Measurements from ENCODE around the gene TBC1D17. TPM values are rescaled to one million over a fixed set of nuclear protein-coding genes. Genes with fewer than 3 reads are reported as not detected.

The TBC1D17 gene
- total and polyA plus RNA-seq, 2 of the 13 experiments (the other 11 are each of a cell fraction or from before 2014, with no cell fraction given) = 9.7 to 16.9 TPM

DNA sequence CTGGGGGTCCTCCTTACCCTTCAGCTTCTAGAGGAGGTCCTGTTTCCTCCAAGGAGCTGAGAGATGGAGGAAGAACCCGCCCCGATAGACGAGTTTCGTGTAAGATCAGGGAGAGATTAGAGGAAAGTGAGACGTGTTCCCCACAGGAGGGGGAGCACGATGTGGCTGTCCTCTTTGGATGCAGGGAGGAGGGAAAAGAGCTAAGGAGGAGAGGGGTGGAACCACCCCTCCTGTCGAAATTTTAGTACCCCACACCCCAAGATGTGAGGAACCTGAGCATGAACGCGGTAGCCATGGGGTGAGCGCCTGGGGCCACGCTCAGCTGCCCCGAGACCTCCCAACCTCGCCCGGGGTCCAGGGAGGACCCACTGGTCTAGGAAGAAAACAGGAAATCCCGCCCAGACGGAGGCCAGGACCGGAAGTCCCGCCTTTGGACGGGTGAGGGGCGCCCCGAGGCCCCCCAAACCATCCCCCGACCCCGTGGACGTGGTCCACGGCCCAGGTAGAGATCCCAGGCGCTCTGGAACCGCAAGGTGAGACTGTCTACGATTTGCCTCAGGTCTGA lies 1.6 kb upstream of the TBC1D17 start (continued):
- TF ChIP-seq, protein P1, sequence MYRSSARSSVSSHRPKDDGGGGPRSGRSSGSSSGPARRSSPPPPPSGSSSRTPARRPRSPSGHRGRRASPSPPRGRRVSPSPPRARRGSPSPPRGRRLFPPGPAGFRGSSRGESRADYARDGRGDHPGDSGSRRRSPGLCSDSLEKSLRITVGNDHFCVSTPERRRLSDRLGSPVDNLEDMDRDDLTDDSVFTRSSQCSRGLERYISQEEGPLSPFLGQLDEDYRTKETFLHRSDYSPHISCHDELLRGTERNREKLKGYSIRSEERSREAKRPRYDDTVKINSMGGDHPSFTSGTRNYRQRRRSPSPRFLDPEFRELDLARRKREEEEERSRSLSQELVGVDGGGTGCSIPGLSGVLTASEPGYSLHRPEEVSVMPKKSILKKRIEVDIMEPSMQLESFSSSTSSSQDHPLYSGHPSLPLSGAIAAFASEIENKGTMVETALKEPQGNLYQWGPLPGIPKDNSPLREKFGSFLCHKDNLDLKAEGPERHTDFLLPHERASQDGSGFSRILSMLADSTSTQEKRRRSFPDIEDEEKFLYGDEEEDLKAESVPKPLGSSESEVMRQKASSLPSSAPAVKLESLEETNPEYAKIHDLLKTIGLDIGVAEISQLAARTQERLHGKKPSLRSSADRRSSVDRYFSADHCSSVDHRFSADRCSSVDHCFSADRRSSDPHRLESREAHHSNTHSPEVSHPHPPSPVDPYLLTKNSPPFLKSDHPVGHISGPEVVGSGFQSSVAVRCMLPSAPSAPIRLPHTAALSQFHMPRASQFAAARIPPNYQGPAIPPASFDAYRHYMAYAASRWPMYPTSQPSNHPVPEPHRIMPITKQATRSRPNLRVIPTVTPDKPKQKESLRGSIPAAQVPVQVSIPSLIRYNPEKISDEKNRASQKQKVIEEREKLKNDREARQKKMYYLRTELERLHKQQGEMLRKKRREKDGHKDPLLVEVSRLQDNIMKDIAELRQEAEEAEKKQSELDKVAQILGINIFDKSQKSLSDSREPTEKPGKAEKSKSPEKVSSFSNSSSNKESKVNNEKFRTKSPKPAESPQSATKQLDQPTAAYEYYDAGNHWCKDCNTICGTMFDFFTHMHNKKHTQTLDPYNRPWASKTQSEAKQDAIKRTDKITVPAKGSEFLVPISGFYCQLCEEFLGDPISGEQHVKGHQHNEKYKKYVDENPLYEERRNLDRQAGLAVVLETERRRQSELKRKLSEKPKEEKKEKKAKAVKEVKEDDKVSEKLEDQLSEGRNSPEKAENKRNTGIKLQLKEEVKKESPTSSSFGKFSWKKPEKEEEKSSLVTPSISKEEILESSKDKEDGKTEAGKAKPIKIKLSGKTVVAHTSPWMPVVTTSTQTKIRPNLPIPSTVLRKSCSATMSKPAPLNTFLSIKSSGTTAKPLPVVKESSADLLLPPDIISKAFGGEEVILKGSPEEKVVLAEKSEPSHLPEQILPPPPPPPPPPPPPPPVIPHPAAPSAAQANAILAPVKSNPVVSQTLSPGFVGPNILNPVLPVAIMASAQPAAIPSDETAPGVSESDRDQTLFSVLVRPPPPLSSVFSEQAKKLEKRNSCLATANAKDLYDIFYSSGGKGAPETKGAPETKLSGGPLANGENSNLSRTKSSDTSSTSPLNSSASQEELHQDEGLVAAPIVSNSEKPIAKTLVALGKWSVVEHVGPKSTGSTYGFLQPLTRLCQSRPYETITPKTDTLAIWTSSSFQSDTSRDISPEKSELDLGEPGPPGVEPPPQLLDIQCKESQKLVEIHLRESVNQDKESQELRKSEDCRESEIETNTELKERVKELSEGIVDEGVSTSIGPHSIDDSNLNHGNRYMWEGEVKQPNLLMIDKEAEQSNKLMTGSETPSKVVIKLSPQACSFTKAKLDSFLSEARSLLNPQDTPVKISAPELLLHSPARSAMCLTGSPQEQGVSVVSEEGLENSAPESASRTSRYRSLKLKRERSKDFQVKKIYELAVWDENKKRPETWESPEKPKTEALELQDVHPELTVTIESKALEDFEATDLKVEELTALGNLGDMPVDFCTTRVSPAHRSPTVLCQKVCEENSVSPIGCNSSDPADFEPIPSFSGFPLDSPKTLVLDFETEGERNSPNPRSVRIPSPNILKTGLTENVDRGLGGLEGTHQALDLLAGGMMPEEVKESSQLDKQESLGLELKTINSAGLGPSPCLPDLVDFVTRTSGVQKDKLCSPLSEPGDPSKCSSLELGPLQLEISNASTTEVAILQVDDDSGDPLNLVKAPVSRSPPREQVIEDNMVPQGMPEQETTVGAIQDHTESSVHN (CRISPR knock-in tag; IDR thresholded peaks at IDR 0.05) = 0 out of 2 replicates have a peak, but pooled peaks have one; percentile 30
- no peak for TF ChIP-seq ZNF850 (CRISPR knock-in tag; conservative IDR thresholded peaks at IDR 0.05)
- TF ChIP-seq, protein P2, sequence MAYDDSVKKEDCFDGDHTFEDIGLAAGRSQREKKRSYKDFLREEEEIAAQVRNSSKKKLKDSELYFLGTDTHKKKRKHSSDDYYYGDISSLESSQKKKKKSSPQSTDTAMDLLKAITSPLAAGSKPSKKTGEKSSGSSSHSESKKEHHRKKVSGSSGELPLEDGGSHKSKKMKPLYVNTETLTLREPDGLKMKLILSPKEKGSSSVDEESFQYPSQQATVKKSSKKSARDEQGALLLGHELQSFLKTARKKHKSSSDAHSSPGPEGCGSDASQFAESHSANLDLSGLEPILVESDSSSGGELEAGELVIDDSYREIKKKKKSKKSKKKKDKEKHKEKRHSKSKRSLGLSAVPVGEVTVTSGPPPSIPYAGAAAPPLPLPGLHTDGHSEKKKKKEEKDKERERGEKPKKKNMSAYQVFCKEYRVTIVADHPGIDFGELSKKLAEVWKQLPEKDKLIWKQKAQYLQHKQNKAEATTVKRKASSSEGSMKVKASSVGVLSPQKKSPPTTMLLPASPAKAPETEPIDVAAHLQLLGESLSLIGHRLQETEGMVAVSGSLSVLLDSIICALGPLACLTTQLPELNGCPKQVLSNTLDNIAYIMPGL (CRISPR knock-in tag; IDR thresholded peaks at IDR 0.05; ENCODE audit: borderline replicate concordance in 1 of 2, low read depth in 1 of 2) = 0 out of 4 replicates have a peak, but pooled peaks of 1 of the 2 experiments have one; percentile 8
- 0 out of 2 replicates have a peak, but pooled peaks have one; percentile 22 for TF ChIP-seq ZNF766 (CRISPR knock-in tag; IDR thresholded peaks at IDR 0.05; ENCODE audit: borderline replicate concordance)
- TF ChIP-seq GTF2F1 (IDR thresholded peaks at IDR 0.05; ENCODE audit: low read length) = no peak
- TF ChIP-seq U2AF2 (IDR thresholded peaks at IDR 0.05; ENCODE audit: low read depth, low read length) = no peak
- no peak for TF ChIP-seq ZNF768 (CRISPR knock-in tag; IDR thresholded peaks at IDR 0.05)
- no peak for TF ChIP-seq ZMYM2 (CRISPR knock-in tag; IDR thresholded peaks at IDR 0.05)
- TF ChIP-seq ZNF326 (CRISPR knock-in tag; IDR thresholded peaks at IDR 0.05; ENCODE audit: borderline replicate concordance) = no peak
- TF ChIP-seq GABPB1 (CRISPR knock-in tag; IDR thresholded peaks at IDR 0.05) = peak; percentile 92; the same call in 1 of the 2 replicates
- TF ChIP-seq ZNF652 (CRISPR knock-in tag; IDR thresholded peaks at IDR 0.05; ENCODE audit: borderline replicate concordance, low read depth) = no peak
- TF ChIP-seq PHF5A (CRISPR knock-in tag; IDR thresholded peaks at IDR 0.05; ENCODE audit: low read depth, unreplicated experiment) = no peak
- TF ChIP-seq DNMT1 (CRISPR knock-in tag; IDR thresholded peaks at IDR 0.05) = no peak
- TF ChIP-seq EZH2 (conservative IDR thresholded peaks at IDR 0.05; ENCODE audit: low read depth, low read length) = no peak
- TF ChIP-seq YEATS2 (CRISPR knock-in tag; IDR thresholded peaks at IDR 0.05; ENCODE audit: borderline replicate concordance) = 0 out of 2 replicates have a peak, but pooled peaks have one; percentile 54
- peak; percentile 45 for TF ChIP-seq POLR2AphosphoS5 (IDR thresholded peaks at IDR 0.05; ENCODE audit: low read depth, low read length)
- no peak for TF ChIP-seq PCBP2 (optimal IDR thresholded peaks at IDR 0.05; ENCODE audit: low read depth, low read length, poor library complexity, severe bottlenecking)
